ENCODE measurements around the gene FLYWCH1. TPM values are rescaled to one million over a fixed set of nuclear protein-coding genes. Genes with fewer than 3 reads are reported as not detected.

Gene FLYWCH1
- total and polyA plus RNA-seq, 2 donors (not counting 3 experiments of a cell fraction or from before 2014, with no cell fraction given) = 32.0 to 51.2 TPM

DNA sequence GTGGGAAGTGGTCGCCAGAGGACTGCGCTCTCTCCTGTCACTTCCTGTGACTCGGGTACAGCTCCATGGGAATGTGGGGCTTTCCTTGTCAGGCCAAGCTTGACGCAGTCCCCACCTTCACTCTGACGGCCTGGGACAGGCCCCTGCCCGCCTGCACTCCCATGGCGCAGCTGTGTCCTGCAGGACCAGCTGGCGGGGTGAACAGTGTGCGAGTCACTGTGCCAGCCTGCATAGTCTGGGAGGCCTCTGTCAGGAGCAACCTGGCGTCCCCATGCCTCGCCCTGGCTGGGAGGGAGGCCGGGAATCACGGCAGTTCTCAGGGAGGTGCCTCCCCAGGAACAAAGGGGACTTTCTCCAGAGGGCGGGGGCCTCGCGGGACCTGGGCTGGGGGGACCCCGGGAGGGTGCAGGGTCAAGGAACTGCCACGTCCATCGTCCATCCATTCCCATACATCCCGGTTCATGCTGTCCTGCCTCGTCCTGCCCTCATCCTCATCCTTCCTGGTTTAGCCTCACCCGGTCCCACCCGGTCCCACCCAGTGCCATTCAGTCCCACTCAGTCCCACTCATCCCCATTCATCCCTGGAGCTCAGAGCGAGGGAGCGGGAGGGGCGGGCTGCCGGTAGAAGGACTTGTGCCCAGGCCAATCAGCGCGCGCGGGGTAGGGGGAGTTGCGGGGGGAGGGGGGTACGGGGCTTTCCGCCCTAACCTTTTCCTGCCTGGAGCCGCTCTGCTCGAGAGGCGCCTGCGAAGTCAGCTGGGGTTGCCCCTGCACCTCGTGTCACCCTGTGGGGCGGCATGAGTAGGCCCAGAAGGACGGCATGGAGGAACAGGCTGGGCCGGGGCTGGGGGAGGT is 13.4 kb downstream of the FLYWCH1 start:
- H3K27me3 ChIP-seq (ENCODE audit: control insufficient read depth in 2 of 2, insufficient read depth in 2 of 2, low read length in 2 of 2) = no peaks in the 10 kb centered on the region
- dilution Hi-C loops (cut with MboI; ENCODE audit: extremely low pct_ligation_motif_present, low sequenced_read_pairs) = no loop called here
- DNase-seq (ENCODE audit: low read depth, low spot score) = no peak
- H3K9me1 ChIP-seq (replicated peaks; ENCODE audit: control insufficient read depth, extremely low read depth, insufficient read depth, low read length) = no peaks in the 10 kb centered on the region
- H3K36me3 ChIP-seq (ENCODE audit: control insufficient read depth in 2 of 2, extremely low read depth in 1 of 2, insufficient read depth in 2 of 2, low read length in 2 of 2) = peaks cover 2 to 4% of the 10 kb centered on the region in 2 experiments
- POLR2A ChIA-PET = no interaction called here
- H3K9ac ChIP-seq (replicated peaks; ENCODE audit: extremely low read depth, insufficient read depth, low read length) = no peak overlapping the region
- no peaks in the 10 kb centered on the region for H4K20me1 ChIP-seq (replicated peaks; ENCODE audit: control insufficient read depth, extremely low read depth, insufficient read depth, low read length)
- no peak overlapping the region for H3K27ac ChIP-seq (ENCODE audit: insufficient read depth, low read depth, low read length)
- no peak overlapping the region for H3K4me3 ChIP-seq (replicated peaks in 1 of 3; ENCODE audit: insufficient read depth in 1 of 3, low read depth in 1 of 3, low read length in 3 of 3)
- CTCF ChIA-PET = interaction anchor here (0.6 to 2.2 kb wide), 2 partner anchors 9 to 185 kb away, joined by 3 to 24 read pairs; no protein-coding TSS in a partner anchor
- no peak overlapping the region for H3K4me2 ChIP-seq (ENCODE audit: insufficient read depth, low read length)
- H2AFZ ChIP-seq (ENCODE audit: low read depth, low read length) = no peak overlapping the region
- intact Hi-C loops (cut with micrococcal nuclease) = no loop called here
- no TSS peak for BruUV-seq (replicated peaks)
- no peak for TF ChIP-seq POLR2A (IDR thresholded peaks at IDR 0.05; ENCODE audit: low read depth, low read length)
- H3K79me2 ChIP-seq (ENCODE audit: control insufficient read depth, insufficient read depth, low read length) = peaks cover 2% of the 10 kb centered on the region
- no peaks in the 10 kb centered on the region for H3K9me3 ChIP-seq (replicated peaks; ENCODE audit: control insufficient read depth, insufficient read depth, low read length)
- FAIRE-seq = no peak
- H3K4me1 ChIP-seq (ENCODE audit: control insufficient read depth, extremely low read depth, insufficient read depth, low read length) = peaks cover 2% of the 10 kb centered on the region

- no peaks in the 10 kb centered on the region for H3K9me3 ChIP-seq (replicated peaks; ENCODE audit: control insufficient read depth, insufficient read depth, low read length)
- TF ChIP-seq FOS (IDR thresholded peaks at IDR 0.05; ENCODE audit: borderline replicate concordance, insufficient read depth, low read length) = no peak
- no peak for TF ChIP-seq JUN (IDR thresholded peaks at IDR 0.05; ENCODE audit: borderline replicate concordance, insufficient read depth, insufficient read length, low read depth)
- no peak for TF ChIP-seq MAX (IDR thresholded peaks at IDR 0.05; ENCODE audit: insufficient read depth, insufficient read length)
- TF ChIP-seq MYC (IDR thresholded peaks at IDR 0.05; ENCODE audit: low read depth, low read length) = no peak
- no peak for TF ChIP-seq EZH2 (IDR thresholded peaks at IDR 0.05; ENCODE audit: borderline replicate concordance, low read depth, low read length, severe bottlenecking)
- TF ChIP-seq POLR2AphosphoS5 (IDR thresholded peaks at IDR 0.05; ENCODE audit: insufficient read depth, low read depth, low read length) = no peak
- TF ChIP-seq, protein P1, sequence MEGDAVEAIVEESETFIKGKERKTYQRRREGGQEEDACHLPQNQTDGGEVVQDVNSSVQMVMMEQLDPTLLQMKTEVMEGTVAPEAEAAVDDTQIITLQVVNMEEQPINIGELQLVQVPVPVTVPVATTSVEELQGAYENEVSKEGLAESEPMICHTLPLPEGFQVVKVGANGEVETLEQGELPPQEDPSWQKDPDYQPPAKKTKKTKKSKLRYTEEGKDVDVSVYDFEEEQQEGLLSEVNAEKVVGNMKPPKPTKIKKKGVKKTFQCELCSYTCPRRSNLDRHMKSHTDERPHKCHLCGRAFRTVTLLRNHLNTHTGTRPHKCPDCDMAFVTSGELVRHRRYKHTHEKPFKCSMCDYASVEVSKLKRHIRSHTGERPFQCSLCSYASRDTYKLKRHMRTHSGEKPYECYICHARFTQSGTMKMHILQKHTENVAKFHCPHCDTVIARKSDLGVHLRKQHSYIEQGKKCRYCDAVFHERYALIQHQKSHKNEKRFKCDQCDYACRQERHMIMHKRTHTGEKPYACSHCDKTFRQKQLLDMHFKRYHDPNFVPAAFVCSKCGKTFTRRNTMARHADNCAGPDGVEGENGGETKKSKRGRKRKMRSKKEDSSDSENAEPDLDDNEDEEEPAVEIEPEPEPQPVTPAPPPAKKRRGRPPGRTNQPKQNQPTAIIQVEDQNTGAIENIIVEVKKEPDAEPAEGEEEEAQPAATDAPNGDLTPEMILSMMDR (IDR thresholded peaks at IDR 0.05; ENCODE audit: extremely low read depth in 1 of 2, insufficient read depth in 1 of 2, low read depth in 1 of 2, low read length in 2 of 2) = no peak
- no peak for TF ChIP-seq GATA2 (IDR thresholded peaks at IDR 0.05; ENCODE audit: insufficient read depth, insufficient read length, low read depth, low read length)
- no peak for TF ChIP-seq POLR2A (IDR thresholded peaks at IDR 0.05; ENCODE audit: low read depth, low read length)
- H3K4me3 ChIP-seq (replicated peaks in 1 of 3; ENCODE audit: insufficient read depth in 1 of 3, low read depth in 1 of 3, low read length in 3 of 3) = no peak overlapping the region
- CTCF ChIA-PET = interaction anchor here (0.6 to 2.2 kb wide), 19 partner anchors 10 to 186 kb away, joined by 3 to 36 read pairs (median 12); partner anchors contain the start of genes FLYWCH1 and FLYWCH2
- peaks cover 2 to 8% of the 10 kb centered on the region in 2 experiments for H3K36me3 ChIP-seq (ENCODE audit: control insufficient read depth in 2 of 2, extremely low read depth in 1 of 2, insufficient read depth in 2 of 2, low read length in 2 of 2)
- no TSS peak for BruUV-seq (replicated peaks)
- no peak for DNase-seq (ENCODE audit: low read depth, low spot score)
- H3K9ac ChIP-seq (replicated peaks; ENCODE audit: extremely low read depth, insufficient read depth, low read length) = no peak overlapping the region
- H3K9me1 ChIP-seq (replicated peaks; ENCODE audit: control insufficient read depth, extremely low read depth, insufficient read depth, low read length) = no peaks in the 10 kb centered on the region
- no peak overlapping the region for H3K4me2 ChIP-seq (ENCODE audit: insufficient read depth, low read length)
- H2AFZ ChIP-seq (ENCODE audit: low read depth, low read length) = no peak overlapping the region
- intact Hi-C loops (cut with micrococcal nuclease) (no loop called here), dilution Hi-C loops (cut with MboI; ENCODE audit: extremely low pct_ligation_motif_present, low sequenced_read_pairs) (no loop called here)
- no peaks in the 10 kb centered on the region for H4K20me1 ChIP-seq (replicated peaks; ENCODE audit: control insufficient read depth, extremely low read depth, insufficient read depth, low read length)
- peaks cover 2% of the 10 kb centered on the region for H3K79me2 ChIP-seq (ENCODE audit: control insufficient read depth, insufficient read depth, low read length)
- peaks cover 2% of the 10 kb centered on the region for H3K4me1 ChIP-seq (ENCODE audit: control insufficient read depth, extremely low read depth, insufficient read depth, low read length)
- POLR2A ChIA-PET = no interaction called here
- FAIRE-seq = no peak
- H3K27me3 ChIP-seq (ENCODE audit: control insufficient read depth in 2 of 2, insufficient read depth in 2 of 2, low read length in 2 of 2) = no peaks in the 10 kb centered on the region
- H3K27ac ChIP-seq (ENCODE audit: insufficient read depth, low read depth, low read length) = no peak overlapping the region
Observed at GRCh38 chr16:2925951-2926649, 14.4 kb downstream of the FLYWCH1 start.

Data from endothelial cell of umbilical vein (primary cell).